SJSA1 (cell line): ENCODE results near the gene VASH2. TPM values are rescaled to one million over a fixed set of nuclear protein-coding genes. Genes with fewer than 3 reads are reported as not detected.
A peak's percentile ranks its signal among the peaks of the same experiment; 100 is the strongest.
"Not testable (repeated sequence)": the region's sequence is repeated elsewhere in the genome, so short reads cannot be mapped to it uniquely, and the experiment has no call there.

ENCODE experiments used
- DNase-seq, 2 experiments: peaks; one replicate each; pipeline ENCODE4 v3.0.0-alpha.2; 2015 to 2020; ENCODE audit warnings: low spot score in 2 of 2, low read depth in 1 of 2
- H3K27ac ChIP-seq: fragments of 250-450 bp; sonication (Bioruptor Pico); 2 replicates; pipeline ENCODE4 v1.5.1; 2020; ENCODE audit warnings: mild to moderate bottlenecking, moderate library complexity
- H3K27me3 ChIP-seq: fragments of 250-450 bp; sonication (Bioruptor Pico); replicated peaks from 2 replicates; pipeline ENCODE4 v1.5.1; 2020; ENCODE audit warnings: mild to moderate bottlenecking, moderate library complexity
- H3K36me3 ChIP-seq: fragments of 250-450 bp; sonication (Bioruptor Pico); 2 replicates; pipeline ENCODE4 v1.5.1; 2020; ENCODE audit warnings: mild to moderate bottlenecking
- H3K4me1 ChIP-seq: fragments of 250-450 bp; sonication (Bioruptor Pico); replicated peaks from 2 replicates; pipeline ENCODE4 v1.6.1; 2021; ENCODE audit warnings: mild to moderate bottlenecking
- H3K4me3 ChIP-seq: fragments of 250-450 bp; sonication (Bioruptor Pico); 2 replicates; pipeline ENCODE4 v1.5.1; 2020; ENCODE audit warnings: mild to moderate bottlenecking
- H3K9me3 ChIP-seq: fragments of 250-450 bp; sonication (Bioruptor Pico); replicated peaks from 2 replicates; pipeline ENCODE4 v1.5.1; 2020; ENCODE audit warnings: mild to moderate bottlenecking
- total RNA-seq: library from RNA; depleted of rRNA; stranded (reverse); fragments of >200 nt; shearing (Covaris generic); gene quantifications from 2 replicates; pipeline ENCODE4 v1.2.3, GENCODE V29; 2014

VASH2 gene
- total RNA-seq, 1 experiment from 2014 or later, result 2.7 TPM

- DNase-seq, result no peak
- H3K9me3 ChIP-seq, result no peaks in the 10 kb centered on the region; the same call in 1 of the 2 replicates
- H3K4me3 ChIP-seq, result no peak overlapping the region
- no peaks in the 10 kb centered on the region for H3K36me3 ChIP-seq
- H3K27me3 ChIP-seq, result no peaks in the 10 kb centered on the region
- H3K27ac ChIP-seq, result no peak overlapping the region
- peaks cover 15% of the 10 kb centered on the region for H3K4me1 ChIP-seq
Measured at GRCh38 chr1:212955961-212956620, 5.8 kb downstream of the VASH2 start.

- no peak for DNase-seq
- Histone ChIP-seq H3K4me1 (peaks cover 9% of the 10 kb centered on the region), H3K9me3 (no peaks in the 10 kb centered on the region; the same call in 1 of the 2 replicates), H3K27ac (no peak overlapping the region), H3K4me3 (no peak overlapping the region), H3K36me3 (no peaks in the 10 kb centered on the region), H3K27me3 (no peaks in the 10 kb centered on the region)
Measured at GRCh38 chr1:212957546-212957945, 7.2 kb downstream of the VASH2 start.

DNA sequence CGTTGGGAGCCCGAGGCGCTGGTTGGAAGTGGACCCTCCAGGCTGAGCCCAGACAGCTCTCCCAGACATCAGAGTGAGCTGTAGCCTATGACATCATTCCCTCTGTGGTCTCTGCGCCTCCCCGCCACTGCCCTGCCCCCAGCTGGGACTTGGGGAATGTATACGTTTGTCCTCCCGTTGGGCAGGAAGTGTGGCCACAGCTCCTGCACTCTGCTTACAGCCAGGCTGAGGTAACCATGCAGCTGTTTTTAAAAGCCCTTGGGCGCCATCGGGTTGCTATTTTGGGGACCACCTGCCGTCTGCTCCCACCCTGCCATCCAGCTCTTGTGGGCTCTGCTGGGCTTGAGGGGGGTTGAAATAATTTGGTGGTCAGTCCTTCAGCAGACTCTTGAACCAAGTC is 7.8 kb downstream of the VASH2 start:
- Histone ChIP-seq H3K4me3 (no peak overlapping the region), H3K27ac (peak overlapping the region; percentile 32; the same call in 1 of the 2 replicates), H3K36me3 (no peaks in the 10 kb centered on the region), H3K9me3 (no peaks in the 10 kb centered on the region; the same call in 1 of the 2 replicates), H3K4me1 (peaks cover 9% of the 10 kb centered on the region), H3K27me3 (no peaks in the 10 kb centered on the region)
- peak; percentile 38 to 63 for DNase-seq

DNA sequence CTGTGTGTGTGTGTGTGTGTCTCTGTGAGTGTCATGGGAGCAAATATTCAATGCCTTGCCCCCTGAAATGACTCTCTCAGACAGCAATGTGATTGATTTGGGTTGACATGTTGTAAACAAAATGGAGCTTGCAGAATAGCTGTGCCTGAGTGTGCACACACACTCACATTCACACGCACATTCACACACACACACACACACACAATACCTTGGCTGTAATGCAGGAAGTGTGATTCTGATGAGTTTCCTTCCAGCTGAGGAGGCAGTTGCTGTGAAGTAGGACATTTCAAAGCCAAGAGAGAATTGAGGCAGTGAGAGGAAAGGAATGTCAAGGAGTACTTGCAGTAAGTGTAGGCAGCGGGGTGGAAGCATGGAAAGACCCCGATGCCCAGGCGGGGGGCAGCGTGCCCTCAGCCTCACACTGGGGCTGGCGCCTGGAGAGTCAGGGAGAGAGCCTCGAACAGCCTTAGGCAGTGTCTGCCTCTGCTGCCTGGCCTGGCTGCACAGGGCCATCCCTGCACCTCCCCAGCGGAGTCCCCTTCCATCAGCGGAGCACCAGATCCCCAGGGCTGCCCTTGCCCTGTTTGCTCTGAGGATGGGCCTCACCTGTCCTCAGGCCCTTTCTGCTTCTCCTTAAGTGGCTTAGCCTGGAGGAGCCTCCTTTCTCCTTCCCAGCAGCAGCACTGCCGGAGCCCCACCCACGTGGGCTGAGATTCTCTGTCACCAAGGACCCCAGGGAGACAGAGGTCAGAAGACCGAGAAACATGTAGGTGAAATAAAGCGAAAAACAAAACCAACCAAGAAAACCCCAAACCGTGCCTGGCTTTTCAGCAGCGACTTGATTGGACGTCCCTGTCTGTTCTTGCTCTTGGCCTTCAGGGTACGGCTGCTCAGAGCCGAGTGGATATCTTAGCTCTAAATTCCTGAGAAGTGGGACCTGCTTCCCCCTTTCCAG is 9.2 kb downstream of the VASH2 start:
- no peaks in the 10 kb centered on the region for H3K36me3 ChIP-seq
- H3K27ac ChIP-seq, result no peak overlapping the region
- peaks cover 9% of the 10 kb centered on the region for H3K4me1 ChIP-seq
- H3K4me3 ChIP-seq, result no peak overlapping the region
- DNase-seq, result no peak
- no peaks in the 10 kb centered on the region for H3K27me3 ChIP-seq
- H3K9me3 ChIP-seq, result no peaks in the 10 kb centered on the region; the same call in 1 of the 2 replicates

- no peaks in the 10 kb centered on the region for H3K27me3 ChIP-seq
- no peaks in the 10 kb centered on the region; the same call in 1 of the 2 replicates for H3K9me3 ChIP-seq
- H3K36me3 ChIP-seq, result no peaks in the 10 kb centered on the region
- H3K4me3 ChIP-seq, result no peak overlapping the region
- no peak for DNase-seq
- H3K27ac ChIP-seq, result no peak overlapping the region
- H3K4me1 ChIP-seq, result peaks cover 9% of the 10 kb centered on the region
Measured at GRCh38 chr1:212960932-212961331, 10.6 kb downstream of the VASH2 start.

- H3K9me3 ChIP-seq, result no peaks in the 10 kb centered on the region; the same call in 1 of the 2 replicates
- no peaks in the 10 kb centered on the region for H3K27me3 ChIP-seq
- no peaks in the 10 kb centered on the region for H3K36me3 ChIP-seq
- peaks cover 12% of the 10 kb centered on the region for H3K4me1 ChIP-seq
- H3K4me3 ChIP-seq, result no peak overlapping the region
- no peak for DNase-seq
- no peak overlapping the region for H3K27ac ChIP-seq
Measured at GRCh38 chr1:212962509-212962908, 12.2 kb downstream of the VASH2 start.

- Histone ChIP-seq H3K4me3 (no peak overlapping the region), H3K9me3 (no peaks in the 10 kb centered on the region; the same call in 1 of the 2 replicates), H3K27me3 (no peaks in the 10 kb centered on the region), H3K27ac (no peak overlapping the region), H3K36me3 (no peaks in the 10 kb centered on the region), H3K4me1 (0 out of 2 replicates have a peak, but pooled peaks cover 3% of the 10 kb centered on the region)
- DNase-seq, result no peak
Measured at GRCh38 chr1:212964102-212964501, 13.8 kb downstream of the VASH2 start.

GRCh38 chr1:212964993-212965392 is 14.7 kb downstream of the VASH2 start:
- not testable (repeated sequence) for H3K4me1 ChIP-seq, H3K9me3 ChIP-seq, H3K4me3 ChIP-seq, H3K36me3 ChIP-seq, H3K27ac ChIP-seq, H3K27me3 ChIP-seq, DNase-seq

- no peaks in the 10 kb centered on the region for H3K27me3 ChIP-seq
- H3K4me3 ChIP-seq, result no peak overlapping the region
- H3K36me3 ChIP-seq, result no peaks in the 10 kb centered on the region
- 0 out of 2 replicates have a peak, but pooled peaks cover 3% of the 10 kb centered on the region for H3K4me1 ChIP-seq
- H3K27ac ChIP-seq, result no peak overlapping the region
- no peaks in the 10 kb centered on the region for H3K9me3 ChIP-seq
- DNase-seq, result no peak
Measured at GRCh38 chr1:212966616-212967015, 16.3 kb downstream of the VASH2 start.

- Histone ChIP-seq H3K9me3 (no peaks in the 10 kb centered on the region), H3K4me3 (no peak overlapping the region), H3K27me3 (no peaks in the 10 kb centered on the region), H3K36me3 (no peaks in the 10 kb centered on the region), H3K27ac (no peak overlapping the region), H3K4me1 (0 out of 2 replicates have a peak, but pooled peaks cover 3% of the 10 kb centered on the region)
- no peak for DNase-seq
Measured at GRCh38 chr1:212967801-212968200, 17.5 kb downstream of the VASH2 start.

GRCh38 chr1:212968368-212968863 is 18.1 kb downstream of the VASH2 start:
- Histone ChIP-seq H3K9me3 (no peaks in the 10 kb centered on the region; the same call in 1 of the 2 replicates), H3K27ac (no peak overlapping the region), H3K27me3 (no peaks in the 10 kb centered on the region), H3K4me3 (no peak overlapping the region), H3K36me3 (no peaks in the 10 kb centered on the region), H3K4me1 (0 out of 2 replicates have a peak, but pooled peaks cover 3% of the 10 kb centered on the region)
- DNase-seq, result no peak

DNA sequence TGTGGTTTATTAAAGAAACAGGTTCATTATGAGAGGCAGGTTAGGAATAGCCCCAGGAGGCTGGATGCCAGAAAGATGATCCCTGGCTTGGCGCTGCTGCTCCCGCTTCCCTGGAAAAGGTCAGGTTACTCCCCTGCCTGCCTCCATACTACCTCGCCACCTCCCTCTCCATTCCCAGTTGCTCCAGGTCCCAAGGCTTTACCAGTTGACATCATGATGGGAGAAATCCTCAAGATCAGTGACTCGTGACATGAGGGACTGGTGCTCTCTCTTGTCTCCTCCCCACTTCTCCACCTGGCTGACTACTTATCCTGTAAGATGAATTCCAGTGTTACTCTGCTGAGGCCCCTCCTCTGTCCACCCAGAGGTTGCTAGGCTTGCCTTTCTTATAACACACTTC is 19.7 kb downstream of the VASH2 start:
- H3K4me3 ChIP-seq, result no peak overlapping the region
- H3K27me3 ChIP-seq, result no peaks in the 10 kb centered on the region
- H3K36me3 ChIP-seq, result no peaks in the 10 kb centered on the region
- no peaks in the 10 kb centered on the region; the same call in 1 of the 2 replicates for H3K9me3 ChIP-seq
- H3K27ac ChIP-seq, result no peak overlapping the region
- 0 out of 2 replicates have a peak, but pooled peaks cover 3% of the 10 kb centered on the region for H3K4me1 ChIP-seq
- no peak for DNase-seq

DNA sequence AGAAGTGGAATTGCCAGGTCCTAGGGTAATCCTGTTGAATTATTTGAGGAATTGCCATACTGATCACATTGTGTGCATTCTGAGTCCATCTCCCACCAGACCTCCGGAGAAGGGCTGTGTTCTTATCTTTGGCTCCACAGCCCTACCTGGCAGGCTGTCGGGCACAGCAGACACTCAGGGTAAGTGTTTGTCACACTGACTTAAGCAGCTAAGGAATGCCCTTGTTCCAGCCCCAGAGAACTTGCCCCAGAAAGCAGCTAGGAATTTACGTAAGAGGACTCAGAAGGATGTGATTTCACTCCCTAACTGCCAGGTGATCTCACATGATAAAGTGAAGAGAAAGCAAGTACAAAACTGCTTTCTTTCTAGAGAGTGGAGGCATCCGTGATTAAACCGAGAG is 21.0 kb downstream of the VASH2 start:
- H3K36me3 ChIP-seq, result no peaks in the 10 kb centered on the region
- 0 out of 2 replicates have a peak, but pooled peaks cover 3% of the 10 kb centered on the region for H3K4me1 ChIP-seq
- no peaks in the 10 kb centered on the region for H3K27me3 ChIP-seq
- no peak for DNase-seq
- H3K4me3 ChIP-seq, result no peak overlapping the region
- no peak overlapping the region for H3K27ac ChIP-seq
- no peaks in the 10 kb centered on the region; the same call in 1 of the 2 replicates for H3K9me3 ChIP-seq
